ENCODE results near the gene SPATA13. TPM values are rescaled to one million over a fixed set of nuclear protein-coding genes. Genes with fewer than 3 reads are reported as not detected.

The SPATA13 gene
- total RNA-seq, 1 donor from 2014 or later, result 11.6 TPM

DNA sequence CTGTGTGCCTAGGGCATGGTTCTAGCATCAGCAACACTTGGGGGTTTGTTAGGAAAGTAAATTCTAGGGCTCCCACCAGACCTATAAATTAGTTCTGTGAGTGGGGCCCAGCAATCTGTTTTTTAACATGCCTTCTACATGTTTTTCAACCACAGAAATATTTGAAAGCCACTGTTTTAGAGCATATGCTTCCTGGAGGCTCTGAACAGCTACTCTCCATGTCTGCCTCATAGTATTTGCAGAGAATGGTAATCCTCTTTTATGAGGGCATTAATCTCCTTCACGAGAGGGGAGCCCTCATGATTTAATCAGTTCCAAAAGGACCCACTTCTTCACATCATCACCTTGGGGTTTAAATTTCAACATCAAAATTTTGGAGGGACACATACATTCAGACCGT is 6.0 kb downstream of the SPATA13 start:
- DNase-seq (ENCODE audit: low spot score), result no peak

DNA sequence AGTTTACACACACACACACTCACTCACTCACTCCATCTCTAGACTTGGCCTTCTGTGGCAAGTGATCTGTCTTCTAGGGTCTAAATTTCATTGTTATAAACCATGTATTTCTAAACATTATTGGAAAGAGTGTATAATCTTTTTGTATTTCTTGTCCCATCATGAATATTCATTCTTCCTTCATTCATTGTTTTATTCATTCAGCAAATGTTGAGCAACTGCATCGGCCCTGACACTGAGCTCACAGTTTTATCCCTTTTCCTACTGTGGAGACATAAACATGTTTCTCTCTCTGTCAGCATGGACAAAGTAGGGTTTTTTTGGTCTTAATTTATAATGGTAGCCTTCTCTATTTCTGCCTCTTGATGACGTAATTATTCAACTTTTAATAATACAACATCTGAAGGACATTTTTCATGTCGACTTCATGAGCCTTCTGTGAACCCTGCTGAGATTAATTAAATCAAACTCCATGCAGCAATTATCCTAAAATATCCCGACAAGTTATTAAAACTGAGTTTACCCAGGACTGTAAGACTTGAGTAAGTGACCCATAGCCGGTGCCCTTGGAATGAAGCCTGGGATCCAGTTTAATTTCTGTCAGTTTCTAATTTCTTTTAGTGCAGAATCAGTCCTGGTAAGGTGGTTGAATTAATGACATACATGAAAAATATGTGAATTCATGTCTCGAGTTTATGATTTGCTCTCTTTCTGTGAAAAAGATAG is 7.3 kb downstream of the SPATA13 start:
- DNase-seq (ENCODE audit: low spot score), result no peak

GRCh38 chr13:24168392-24168750 is 7.9 kb downstream of the SPATA13 start:
- no peak for DNase-seq (ENCODE audit: low spot score)

DNA sequence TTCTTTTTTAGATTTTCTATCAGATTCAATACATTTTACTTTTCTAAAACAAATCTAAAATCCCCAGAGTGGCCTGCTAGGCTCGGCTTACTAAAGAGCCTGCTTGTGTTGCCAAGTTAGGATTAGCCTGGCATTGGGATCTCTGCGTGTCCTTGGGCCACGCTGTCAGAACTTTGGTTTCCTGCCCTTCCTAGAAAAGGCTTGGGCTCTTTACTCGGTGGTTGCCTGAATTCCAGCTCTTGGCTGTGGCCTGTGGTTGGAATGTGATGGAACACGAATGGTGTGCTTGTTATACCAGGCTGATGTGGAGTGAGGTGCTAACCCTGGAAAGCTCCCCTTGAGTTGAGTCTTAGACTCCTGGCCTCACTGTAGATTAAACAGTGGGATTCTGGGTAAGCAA is 8.5 kb downstream of the SPATA13 start:
- DNase-seq (ENCODE audit: low spot score), result no peak

- no peak for DNase-seq (ENCODE audit: low spot score)
These were observed 11.6 kb downstream of the SPATA13 start for GRCh38 chr13:24172071-24172470.

DNA sequence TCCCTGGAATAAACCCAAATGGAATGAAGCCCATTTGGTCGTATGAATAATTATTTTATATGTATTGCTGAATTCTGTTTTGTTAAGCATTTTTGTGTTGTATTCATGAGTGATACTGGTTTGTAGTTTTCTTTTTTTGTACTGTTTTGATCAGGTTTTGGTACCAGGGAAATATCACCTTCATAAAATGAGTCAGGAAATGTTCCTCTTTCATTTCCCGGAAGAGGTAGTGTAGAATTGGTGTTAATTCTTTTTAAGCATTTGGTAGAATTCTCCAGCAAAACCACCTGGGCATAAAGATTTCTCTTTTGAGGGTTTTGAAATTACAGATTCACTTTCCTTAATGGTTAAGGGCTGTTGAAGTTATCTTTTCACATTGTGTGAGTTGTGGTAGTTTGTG is 13.3 kb downstream of the SPATA13 start:
- DNase-seq (ENCODE audit: low spot score), result no peak

GRCh38 chr13:24175847-24176246 is 15.3 kb downstream of the SPATA13 start:
- DNase-seq (ENCODE audit: low spot score), result no peak

DNA sequence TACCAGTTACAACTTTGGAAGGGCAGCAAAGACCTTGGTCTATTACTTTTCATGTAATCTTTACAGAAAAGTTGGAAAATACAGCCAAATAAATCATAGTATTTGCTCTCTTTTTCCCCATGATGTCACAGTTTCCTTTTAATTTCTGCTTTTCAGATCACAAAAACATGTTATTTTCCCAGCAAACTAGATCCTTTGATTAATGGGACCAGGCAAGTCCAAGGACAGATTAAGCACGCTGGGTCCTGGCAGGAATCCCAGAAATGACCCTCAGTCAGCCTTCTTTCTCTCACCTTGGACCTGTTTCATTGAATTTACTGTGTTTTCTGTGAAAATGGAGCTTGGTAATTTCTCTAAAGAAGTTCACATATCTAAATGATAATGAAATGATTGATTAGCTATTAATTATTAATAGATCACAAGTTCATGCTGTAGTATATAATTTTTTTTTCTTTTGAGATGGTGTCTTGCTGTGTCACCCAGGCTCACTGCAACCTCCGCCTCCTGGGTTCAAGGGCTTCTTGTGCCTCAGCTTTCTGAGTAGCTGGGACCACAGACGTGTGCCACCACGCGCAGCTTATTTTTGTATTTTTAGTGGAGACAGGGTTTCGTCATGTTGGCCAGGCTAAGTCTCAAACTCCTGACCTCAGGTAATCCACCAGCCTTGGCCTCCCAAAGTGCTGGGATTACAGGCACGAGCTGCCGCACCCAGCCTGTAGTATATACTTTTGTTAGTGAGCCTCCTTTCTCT is 16.0 kb downstream of the SPATA13 start:
- DNase-seq (ENCODE audit: low spot score), result no peak

- DNase-seq (ENCODE audit: low spot score), result no peak
These were observed 18.4 kb downstream of the SPATA13 start for GRCh38 chr13:24178847-24179485.

DNA sequence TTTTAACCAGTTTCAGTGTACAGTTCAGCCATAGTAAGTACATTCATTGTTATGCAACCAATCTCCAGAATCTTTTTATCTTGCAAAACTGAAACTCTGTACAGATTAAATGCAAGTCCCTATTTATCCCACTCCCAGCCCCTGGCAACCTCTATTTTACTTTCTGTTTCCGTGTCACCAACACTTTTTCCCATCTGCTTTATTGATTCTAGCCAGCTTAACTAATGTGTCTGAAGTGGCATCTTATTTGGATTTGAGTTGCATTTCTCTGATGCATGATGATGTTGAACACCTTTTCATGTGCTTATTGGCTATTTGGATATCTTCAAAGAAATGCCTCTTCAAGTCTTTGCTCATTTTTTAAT is 18.9 kb downstream of the SPATA13 start:
- no peak for DNase-seq (ENCODE audit: low spot score)

DNA sequence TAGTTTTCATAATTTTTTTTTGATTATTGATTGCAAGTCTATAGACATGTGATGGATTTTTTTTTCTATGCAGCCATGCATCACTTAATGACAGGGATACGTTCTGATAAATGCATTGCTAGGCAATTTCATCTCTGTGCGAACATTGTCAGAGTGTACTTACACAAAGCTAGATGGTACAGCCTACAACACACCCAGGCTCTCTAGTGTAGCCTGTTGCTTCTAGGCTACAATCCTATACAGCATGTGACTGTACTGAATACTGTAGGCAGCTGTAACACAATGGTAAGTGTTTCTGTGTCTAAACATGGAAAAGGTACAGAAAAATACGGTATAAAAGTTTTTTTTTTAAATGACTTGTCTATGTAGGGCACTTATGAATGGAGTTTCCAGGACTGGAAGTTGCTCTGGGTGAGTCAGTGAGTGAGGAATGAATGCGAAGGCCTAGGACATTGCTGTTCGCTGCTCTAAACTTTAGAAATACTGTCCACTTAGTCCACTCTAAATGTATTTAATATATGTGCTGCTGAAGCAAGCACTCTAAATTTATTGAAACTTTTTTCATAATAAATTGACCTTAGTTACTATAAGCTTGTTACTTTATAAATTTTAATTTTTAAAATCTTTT is 20.3 kb downstream of the SPATA13 start:
- no peak for DNase-seq (ENCODE audit: low spot score)

DNA sequence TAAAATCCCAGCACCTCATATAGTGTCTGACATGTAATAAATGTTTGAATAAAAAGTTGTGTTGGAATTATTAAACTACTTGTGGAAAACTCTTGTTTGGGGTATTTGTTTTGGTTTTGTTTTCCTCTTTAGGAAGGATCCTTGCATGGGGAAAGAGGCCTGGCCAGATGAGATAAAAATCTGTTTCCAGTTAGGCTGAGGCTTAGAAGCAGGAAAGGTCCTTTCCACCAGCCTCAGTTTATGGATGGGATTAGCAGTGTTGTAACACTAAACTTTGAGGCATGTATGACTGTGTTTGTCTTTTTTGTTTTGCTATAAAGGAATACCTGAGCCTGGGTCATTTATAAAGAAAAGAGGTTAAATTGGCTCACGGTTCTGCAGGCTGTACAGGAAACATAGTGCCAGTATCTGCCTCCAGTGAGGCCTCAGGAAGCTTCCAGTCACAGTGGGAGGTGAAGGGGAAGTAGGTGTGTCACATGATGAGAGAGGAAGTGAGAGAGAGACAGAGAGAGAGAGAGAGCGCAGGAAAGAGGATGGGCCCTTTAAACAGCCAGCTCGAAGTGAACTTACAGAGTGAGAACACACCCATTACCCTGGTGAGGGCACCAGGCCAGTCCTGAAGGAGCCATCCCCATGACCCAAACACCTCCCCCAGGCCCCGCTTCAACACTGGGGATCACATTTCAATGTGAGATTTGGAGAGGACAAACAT is 21.6 kb downstream of the SPATA13 start:
- no peak for DNase-seq (ENCODE audit: low spot score)

GRCh38 chr13:24182703-24183081 is 22.2 kb downstream of the SPATA13 start:
- no peak for DNase-seq (ENCODE audit: low spot score)

DNA sequence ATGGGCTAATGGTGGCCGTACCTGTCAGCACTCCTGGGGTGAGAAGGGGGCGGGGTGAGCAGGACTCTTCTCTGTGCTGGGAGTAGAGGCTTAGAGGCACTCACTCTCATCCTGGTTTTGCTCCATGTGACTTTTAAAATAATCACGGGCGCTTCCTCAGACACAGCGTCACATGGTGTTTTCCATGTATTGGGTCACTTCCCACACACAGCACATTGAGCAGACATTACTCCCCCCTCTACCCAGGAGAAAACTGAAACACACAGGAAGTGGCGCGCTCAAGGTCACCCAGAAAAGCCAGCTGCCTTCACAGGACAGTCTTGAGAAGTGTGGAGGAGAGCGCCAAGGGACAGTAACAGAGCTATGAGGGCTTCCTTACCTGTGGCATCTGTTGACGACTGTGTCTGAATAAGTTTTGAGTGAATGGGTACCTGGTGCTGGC is 23.2 kb downstream of the SPATA13 start:
- DNase-seq (ENCODE audit: low spot score), result no peak

DNA sequence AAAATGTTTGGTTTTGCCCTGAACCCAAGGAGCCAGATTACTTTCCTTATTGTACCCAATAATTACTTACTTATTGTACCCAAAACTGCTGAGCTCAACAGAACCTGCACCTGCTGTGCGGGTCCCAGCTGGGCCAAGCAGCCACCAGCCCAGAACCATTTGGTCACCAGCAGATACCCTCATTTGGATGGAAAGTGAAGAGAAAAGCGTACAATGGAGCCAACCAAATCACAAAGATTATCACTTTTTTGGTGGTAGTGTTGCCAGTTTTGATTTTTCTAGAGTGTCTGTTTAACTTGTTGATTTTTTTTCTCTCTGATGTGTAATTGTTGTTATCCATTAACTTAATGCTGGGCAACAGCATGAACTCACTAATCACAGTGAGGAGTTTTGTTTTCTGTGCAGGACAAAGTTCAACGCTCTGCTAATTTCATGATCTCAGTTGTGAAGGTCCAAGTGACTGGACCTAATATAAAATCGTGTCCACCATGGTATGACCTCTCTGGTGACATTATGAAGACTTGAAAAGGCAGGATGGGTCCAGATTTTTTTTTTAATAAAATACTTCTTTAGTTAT is 23.8 kb downstream of the SPATA13 start:
- DNase-seq (ENCODE audit: low spot score), result no peak

- DNase-seq (ENCODE audit: low spot score), result no peak
These were observed 24.4 kb downstream of the SPATA13 start for GRCh38 chr13:24184882-24185281.

DNA sequence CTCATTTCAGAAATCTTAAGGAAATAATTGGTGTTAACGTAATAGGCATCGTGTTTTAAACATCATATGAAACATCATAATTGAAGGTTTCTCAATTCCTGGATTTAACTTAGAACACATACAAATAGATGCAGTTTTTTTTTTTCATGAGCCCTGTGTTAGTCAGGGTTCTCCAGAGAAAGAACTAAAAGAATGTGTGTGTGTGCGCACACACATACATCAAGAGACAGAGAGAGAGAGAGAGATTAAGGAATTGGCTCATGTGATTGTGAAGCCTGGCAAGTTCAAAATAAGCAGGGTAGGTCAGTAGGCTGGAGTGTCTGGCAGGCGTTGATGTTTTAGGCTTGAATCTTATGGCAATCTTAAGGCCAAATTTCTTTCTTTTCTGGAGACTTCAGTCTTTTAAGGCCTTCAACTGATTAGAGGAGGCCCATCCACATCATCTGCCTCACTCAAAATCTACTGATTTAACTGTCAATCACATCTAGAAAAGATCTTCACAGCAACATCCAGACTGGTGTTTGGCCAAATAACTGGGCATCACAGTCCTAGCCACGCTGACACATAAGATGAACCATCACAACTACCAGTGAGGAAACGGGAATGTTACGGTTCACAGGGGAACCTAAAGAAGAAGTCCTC is 25.2 kb downstream of the SPATA13 start:
- no peak for DNase-seq (ENCODE audit: low spot score)

DNA sequence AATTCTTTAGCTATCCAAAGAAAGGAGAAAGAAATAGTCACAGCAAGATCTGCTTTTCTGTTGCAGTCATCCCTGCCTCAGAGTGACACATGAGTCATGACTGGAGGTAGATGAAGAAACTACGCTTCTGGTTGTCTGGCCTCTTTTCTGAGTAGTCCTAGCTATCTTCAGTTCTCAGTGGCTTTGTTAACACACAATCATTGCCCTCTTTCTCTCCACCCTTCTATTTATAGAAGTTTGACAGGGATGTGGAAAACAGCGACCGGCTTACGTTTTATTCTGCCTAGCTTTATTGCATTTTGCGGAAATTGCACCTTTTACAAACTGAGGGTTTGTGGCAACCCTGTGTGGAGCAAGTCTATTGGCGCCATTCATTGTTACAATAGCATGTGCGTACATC is 26.7 kb downstream of the SPATA13 start:
- no peak for DNase-seq (ENCODE audit: low spot score)

GRCh38 chr13:24192057-24192810 is 31.7 kb downstream of the SPATA13 start:
- no peak for DNase-seq (ENCODE audit: low spot score)

- DNase-seq (ENCODE audit: low spot score), result no peak
These were observed 32.3 kb downstream of the SPATA13 start for GRCh38 chr13:24192811-24193162.

Data from mesenteric fat pad (tissue), 1 donor.